GM18499 (cell line): ENCODE data around the gene IL17B.

ENCODE experiments used
- ATAC-seq: cut with Tn5 transposase; IDR thresholded peaks from one replicate; pipeline ENCODE4 v1.9.1; 2021; ENCODE audit warnings: moderate number of reproducible peaks; ENCODE audit not compliant: insufficient read depth, unreplicated experiment

IL17B gene

DNA sequence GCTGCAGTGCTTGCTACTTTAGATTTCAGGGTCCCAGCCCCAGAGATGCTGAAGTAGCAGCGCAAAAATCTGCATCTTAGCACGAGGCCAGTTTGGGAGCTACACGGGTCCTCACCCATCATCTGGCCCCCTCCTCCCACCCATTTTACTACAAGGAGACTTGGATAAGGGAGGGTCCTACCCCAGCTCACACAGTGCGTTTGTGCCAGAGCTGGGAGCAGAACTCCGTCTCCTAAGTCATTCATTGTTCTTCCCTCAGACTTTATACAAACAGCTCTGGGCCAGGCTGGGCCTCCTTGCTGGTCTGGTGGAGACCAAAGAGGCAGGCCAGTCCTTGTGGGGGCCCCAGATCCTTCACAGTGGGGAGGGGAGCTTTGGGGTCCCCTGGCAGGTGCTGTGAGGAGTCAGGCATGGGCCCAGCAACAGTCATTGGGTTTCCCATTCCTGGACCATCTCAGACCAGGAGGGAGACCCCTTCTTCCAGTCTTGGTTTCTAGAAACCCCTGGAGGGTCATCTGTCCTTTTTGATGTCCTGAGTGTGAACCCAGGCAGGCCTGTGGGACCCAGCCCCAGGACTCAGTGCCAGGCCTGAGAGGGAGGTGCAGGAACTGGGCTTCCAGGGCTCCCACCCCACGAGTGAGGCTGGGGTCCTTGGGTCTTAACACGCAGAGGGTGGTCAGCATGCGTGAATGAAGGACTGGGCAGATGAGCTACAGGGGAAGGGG, 2.3 kb upstream of the IL17B start:
- ATAC-seq, result no peak

DNA sequence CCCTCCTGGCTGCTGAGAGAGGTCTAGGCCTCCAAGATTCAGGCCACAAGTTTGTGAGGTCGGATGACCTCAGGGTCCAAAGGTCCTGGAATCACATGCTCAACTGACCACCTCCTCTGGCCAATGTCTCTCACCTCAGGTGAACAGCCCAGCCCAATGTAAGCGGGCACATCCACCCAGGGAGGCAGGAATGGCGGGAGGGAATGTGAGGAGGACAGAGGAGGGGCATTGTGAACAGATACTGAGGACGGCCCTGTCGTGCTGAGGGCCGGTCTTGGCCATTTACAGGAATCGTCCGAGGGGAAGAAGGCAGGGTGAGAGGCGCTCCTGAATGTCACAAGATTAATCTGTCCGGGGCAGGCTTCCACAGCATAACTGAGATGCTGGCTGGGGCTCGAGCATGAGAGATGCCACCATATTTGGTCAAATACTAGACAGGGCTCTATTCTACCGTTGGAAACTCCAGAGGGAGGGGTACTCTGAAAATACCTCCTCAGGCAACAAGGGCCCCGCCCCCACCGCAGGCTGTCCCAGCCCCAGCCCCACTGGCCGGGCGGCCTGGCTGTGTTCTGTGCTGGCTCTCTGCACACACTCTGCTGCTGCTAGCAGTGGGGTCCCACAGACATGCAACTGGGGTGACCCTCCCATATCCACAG, 1.5 kb upstream of the IL17B start:
- ATAC-seq, result no peak

DNA sequence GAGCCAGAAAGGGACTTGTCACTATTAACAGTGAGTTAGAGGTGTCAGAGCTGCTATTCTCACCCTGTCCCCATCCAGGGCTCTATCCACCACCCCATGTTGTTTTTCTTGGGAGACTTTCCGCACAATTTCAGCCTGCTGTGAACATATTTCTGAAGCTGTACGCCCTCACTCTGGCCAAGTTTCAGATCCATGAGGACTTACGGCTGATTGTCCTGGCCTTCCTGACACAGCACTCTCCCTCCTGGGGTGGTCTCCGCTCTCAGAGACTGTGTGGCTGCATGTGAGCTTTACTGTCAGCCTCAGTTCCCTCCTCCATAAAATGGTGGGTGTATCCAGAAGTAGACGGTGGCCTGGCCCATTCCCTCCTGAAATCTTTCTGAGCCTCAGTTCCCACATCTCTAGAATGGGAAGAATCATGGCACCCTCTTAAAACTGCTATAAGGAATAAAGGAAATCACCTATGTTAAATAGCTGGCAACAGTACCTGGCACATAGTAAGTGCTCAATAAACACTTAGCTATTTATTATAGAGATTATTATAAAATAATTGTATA, 804 bp upstream of the IL17B start:
- ATAC-seq, result no peak

DNA sequence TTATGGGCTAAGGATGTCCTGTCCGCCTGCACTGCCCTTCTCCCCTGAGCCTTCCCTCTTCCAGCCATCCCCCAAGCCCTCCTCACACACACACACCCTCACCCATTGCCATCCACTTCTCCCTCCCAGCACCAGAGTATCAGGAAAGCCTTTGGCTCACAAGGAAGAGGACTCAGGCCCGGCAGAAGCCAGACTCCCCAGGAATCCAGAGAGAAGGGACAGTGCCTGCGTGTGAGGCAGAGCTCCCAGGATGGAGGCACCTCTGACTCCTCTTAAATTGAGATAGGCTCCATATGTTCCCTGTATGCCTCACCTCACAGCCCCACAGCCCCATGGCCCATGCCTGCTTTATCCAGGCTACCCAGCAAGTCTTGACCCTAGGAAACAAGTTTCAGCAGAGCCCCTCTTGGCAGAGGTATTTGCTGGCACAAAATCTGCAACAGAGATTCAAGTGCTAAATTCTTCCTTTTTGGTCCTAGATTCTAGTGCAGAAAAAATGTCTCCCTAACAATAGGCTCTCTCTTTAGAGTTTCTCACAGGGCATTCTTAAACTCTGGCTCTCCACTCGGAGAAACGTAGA, 761 bp downstream of the IL17B start:
- no peak for ATAC-seq

DNA sequence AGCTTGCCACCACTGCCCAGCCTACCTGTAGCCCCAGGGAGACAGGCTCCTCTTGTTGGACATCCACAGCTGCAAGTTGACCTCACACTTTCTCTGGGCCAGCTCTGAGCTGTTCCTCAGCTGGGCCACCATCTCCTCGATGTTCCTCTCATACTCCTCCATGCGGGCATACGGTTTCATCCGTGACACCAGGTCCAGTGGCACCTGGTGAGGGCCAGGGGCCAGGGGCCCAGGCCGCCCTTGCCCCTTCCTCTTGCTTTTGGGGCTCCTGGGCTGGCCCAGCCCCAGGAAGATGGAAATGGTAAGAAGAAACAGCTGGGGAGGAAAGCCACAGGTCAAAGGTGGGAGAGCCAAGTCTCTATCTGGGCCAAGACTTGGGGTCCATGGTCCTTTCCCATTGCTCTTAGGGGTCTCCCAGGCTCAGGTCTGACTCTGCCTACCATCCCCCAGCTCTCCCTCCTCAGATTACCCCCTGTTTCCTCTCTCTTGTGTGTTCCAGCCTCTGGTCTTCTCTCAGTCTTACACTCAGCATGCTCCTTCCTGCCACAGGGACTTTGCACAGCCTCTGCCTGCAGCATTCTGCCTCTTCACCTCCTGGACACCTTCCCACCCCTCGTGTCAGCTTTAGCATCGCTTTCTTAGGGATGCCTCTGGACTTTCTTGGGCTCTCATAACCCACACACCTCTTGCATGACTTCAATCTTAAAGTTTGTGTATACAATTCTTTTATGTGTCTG, 2.2 kb downstream of the IL17B start:
- ATAC-seq, result no peak

DNA sequence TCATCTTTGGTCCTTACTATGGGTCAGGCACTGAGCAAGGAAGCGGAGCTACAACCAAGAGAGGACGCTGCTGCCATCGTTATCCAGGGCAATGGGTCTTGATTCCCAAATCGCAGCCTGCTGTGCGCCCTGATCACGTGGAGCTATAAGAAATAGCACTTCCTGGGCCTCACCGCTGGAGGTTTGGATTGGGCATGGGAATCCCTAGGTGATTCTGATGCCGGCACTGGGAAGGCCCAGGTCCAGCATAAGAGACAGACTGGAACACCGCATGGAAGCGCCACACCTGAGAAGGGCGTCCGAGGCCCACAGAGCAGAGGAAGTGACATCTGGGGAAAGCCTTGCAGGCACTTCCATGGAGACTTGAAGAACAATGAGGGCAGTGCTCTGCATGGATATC, 3.0 kb downstream of the IL17B start:
- ATAC-seq, result no peak

DNA sequence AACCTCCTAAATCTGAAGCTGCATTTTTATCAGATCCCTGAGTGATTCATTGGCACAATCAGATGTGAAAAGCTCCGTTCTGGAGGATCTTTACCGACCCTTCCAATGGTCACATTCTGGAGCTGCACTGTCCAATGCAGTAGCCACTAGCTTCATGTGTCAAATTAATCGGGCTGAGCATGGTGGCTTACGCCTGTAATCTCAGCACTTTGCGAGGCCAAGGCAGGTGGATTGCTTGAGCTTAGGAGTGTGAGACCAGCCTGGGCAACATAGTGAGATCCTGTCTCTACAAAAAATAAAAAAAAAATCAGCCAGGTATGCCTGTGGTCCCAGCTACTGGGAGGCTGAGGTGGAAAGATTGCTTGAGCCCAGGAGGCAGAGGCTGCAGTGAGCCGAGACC, 3.7 kb downstream of the IL17B start:
- ATAC-seq, result no peak

DNA sequence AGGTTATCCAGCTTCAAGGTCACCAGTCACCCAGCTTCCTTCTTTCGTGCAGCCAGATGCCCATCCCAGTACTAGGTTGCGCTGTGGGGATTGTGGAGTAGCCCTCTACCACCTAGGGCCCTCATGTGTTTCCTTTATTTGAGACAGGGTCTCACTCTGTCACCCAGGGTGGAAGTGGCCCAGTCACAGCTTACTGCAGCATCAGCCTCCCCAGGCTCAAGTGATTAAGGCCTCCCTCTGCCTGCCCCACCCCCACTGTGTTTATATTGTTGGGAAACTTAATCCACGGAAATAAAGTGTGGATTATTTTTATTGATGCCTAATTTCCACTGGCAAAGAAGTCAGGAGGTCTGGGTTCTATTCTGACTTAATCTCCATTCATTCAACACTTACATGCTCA, 4.3 kb downstream of the IL17B start:
- no peak for ATAC-seq

DNA sequence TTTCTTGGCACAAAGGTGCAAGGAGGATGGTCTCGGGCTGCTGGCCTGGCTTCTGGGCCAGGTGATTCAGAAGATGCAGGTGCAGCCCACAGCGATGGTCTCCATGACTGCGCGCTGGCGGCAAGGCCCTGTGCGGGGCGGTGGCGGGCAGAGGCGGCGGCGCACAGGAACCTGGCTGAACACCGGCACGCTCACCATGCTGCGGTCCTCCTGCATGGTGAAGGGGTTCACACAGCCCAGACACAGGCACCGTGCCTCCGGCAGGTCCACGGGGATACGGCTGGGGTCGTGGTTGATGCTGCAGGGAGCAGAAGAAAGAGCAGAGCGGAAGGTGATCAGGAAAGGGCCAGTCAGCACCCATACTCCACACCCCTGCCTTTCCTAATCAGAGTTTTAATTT, 4.8 kb downstream of the IL17B start:
- ATAC-seq, result no peak

DNA sequence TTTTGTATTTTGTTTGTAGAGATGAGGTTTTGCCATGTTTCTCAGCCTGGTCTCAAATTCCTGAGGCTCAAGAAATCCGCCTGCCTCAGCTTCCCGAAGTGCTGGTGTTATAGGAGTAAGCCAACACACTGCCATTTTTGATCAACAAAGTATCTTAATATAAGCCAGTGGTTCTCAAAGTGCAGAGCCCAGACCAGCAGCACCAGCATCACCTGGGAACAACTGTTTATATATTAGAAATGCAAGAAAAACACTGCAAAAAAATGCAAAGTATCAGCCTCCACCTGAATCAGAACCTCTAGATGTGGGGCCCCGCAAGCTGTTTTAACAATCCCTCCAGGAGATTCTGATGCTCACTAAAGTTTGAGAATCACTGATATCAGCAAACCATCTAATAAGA, 6.2 kb downstream of the IL17B start:
- ATAC-seq, result no peak

DNA sequence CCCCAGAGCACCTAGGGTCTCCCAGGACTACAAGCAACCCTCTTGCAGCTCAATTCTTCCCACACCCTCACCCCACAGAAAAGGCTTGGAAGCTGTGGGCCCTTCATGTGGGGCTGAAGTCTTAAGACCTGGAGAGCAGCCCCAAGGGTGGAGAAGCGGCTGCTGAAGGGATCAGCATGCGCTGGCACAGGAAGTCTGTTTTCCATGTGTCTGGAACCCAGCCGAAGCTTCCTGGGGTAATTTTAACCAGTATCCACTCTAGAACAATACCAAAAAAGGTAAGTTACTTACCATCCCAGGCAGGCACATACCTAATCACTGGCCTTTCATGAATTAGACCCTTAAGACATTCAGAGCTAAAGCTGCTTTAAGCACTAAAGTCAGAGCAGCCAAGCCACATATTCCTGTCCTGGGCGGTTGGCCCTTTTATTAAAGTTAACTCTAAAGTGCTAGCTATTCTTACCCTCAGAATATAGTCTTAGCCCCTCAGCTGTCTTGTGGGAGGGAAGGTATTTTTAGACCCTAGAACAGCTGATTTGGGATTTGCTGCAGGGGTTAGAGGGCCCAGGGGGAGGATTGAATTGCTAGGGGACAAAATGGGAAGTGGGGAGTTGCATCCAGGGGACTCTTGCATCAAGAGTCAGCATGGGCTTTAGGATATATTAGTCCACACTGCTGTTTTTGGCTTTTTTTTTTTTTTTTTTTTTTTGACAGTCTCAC, 6.9 kb downstream of the IL17B start:
- ATAC-seq, result no peak

DNA sequence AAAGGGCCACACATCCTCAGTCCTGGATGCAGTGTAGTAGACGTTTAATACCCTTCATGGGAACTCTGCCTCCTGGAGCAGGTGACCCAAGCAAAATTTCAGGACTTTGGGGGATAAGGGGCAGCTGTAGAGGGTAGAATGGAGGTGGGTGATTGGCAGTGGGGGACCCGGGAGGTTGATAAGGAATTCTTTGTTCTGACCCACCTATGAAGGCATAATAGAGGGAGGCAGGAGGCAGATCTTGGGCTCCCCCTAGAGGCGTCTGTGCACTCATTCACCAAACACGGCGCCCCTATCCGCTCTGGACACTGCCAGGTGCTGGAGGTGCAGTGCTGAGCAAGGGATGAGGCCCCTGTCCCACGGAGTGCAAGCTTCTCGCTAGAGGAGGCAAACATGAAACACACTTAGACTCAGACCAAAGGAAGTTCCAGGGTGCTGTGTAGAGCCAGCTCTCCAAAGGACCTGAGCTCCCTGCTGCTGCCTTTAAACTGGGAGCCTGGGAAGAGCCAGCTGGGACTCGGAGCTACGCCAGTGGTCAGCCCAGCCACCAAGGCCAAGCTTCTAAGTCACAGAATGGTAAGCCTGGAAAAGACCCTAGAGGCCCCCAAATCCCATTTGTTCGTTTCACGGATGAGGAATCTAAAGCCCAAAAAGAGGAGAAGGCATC, 7.7 kb downstream of the IL17B start:
- ATAC-seq, result no peak

DNA sequence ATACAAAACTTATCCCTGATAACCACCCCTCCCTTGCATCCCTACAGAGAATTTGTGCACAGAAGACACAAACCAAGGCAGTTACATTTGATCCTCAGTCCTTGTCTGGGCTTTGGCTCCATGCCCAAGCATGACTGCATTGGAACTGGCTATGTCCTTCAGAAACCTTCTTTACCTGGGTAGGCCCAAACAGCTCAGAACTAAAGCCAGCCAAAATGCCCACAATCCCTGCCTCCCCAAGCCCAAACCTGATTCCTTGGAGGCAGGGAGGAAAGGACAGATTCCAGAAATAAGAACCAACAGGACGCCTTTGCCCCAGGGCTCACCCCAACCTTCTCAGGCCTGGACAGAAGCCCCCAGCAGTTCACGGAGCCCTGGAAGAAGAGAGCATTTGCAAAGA, 8.2 kb downstream of the IL17B start:
- ATAC-seq, result no peak

DNA sequence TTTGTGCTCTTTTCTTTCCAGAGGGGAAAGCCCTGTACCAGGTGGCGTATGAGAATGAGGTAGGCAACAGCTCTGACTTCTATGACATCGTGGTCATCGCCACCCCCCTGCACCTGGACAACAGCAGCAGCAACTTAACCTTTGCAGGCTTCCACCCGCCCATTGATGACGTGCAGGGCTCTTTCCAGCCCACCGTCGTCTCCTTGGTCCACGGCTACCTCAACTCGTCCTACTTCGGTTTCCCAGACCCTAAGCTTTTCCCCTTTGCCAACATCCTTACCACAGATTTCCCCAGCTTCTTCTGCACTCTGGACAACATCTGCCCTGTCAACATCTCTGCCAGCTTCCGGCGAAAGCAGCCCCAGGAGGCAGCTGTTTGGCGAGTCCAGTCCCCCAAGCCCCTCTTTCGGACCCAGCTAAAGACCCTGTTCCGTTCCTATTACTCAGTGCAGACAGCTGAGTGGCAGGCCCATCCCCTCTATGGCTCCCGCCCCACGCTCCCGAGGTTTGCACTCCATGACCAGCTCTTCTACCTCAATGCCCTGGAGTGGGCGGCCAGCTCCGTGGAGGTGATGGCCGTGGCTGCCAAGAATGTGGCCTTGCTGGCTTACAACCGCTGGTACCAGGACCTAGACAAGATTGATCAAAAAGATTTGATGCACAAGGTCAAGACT, 11.0 kb downstream of the IL17B start:
- no peak for ATAC-seq

DNA sequence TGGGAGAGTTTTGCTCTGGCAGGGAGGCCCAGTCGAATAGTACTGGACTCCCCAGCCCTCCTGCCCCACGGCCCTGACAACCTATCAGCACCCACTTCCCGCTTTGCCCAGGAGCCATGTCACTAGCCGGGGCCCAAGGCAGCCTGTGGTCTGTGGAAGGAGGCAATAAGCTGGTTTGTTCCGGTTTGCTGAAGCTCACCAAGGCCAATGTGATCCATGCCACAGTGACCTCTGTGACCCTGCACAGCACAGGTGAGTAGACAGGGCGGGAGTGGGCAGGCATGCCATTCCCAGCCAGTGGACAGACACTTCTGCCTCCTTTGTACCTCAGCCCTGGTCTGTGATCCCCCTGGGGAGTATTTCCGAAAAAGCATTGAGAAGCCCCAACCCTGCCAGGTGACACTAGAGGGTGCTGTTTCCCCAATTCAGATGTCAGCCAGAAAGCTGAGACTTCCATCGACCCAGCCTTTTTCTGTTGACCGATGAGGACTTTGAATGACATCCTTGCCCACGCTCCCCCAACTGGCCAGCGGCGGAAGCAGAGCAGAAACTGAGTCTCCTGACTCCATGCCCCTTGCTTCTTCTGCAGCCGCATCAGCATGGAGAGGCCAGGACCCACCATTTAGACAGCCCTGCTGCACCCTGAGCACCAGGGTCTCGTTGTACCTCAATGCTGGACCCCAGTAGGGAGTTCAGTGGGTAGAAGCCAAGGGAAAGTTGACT, 11.7 kb downstream of the IL17B start:
- no peak for ATAC-seq

DNA sequence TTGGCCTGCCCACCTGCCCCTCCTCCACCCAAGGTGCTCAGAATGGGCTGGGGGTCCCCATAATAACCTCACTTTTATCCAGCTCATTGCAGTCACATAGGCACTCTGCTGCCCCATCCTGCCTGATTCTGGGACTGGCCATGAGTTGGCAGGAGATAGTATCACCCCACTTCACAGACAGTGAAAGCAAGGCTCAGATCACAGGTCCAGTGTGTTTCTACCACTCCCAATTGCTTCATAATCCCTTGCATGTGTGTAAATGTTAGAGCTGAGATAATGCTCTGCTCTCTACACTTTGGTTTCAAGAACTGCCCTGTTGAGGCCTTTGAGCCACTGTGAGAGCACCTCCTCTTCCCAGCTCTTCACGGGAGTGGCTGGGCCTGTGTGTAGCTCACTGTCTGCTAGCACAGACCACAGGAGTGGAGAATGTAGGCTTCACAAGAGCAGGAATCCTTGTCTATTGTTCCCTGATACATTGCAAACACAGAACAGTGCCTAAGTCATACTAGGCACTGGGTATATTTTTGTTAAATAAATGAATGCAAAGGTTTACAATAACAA, 12.8 kb downstream of the IL17B start:
- ATAC-seq, result no peak

DNA sequence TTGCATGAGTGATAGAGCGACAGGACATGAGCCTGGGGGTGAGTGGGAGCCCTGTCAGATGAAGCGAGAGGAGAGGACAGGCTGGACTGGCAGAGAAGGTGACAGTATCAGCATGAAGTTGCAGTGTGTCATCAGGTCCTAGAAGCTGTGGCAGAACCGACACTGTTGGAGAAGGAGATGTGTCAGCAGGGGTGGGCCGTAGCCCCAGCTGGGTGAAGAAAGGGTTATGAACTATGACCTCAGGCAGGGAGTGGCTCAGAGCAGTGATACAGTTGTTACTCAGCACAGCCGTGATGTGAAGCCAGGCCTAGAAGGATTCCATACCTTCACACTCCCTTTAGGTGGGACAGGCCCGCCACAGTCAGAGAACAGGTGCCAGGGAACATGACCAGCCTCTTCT, 13.7 kb downstream of the IL17B start:
- ATAC-seq, result no peak

DNA sequence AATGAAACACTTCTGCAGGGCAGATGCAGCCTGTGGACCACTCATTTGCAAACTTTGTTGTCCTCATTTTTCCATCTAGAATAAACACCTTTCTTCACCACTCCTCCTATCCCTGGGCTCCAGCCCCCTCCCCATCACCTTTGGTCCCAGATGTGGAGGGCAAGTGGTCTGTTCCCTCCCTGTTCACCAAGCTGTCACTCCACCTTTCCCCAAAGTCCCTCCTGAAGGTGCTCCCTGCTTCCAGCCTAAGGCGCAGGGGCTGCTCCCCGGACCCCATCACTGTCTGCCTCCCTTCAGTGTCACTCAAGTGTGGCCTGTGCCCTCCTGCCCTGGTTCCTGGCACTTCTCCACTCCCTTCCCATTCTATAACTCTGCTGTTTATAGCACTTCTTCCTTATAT, 14.4 kb downstream of the IL17B start:
- ATAC-seq, result no peak
